ENCODE data around the gene LASP1.
"Not testable (repeated sequence)": the region's sequence is repeated elsewhere in the genome, so short reads cannot be mapped to it uniquely, and the experiment has no call there.

LASP1 gene

GRCh38 chr17:38940404-38940803, 70.5 kb downstream of the LASP1 start:
- no peak for DNase-seq

- no peak for DNase-seq
These were observed 73.0 kb downstream of the LASP1 start for GRCh38 chr17:38942696-38943334.

- DNase-seq, result peak in 1 of 5 experiments; percentile 48
These were observed 73.7 kb downstream of the LASP1 start for GRCh38 chr17:38943607-38944006.

GRCh38 chr17:38947189-38947588, 77.3 kb downstream of the LASP1 start:
- DNase-seq, result peak in 1 of 5 experiments; percentile 30

GRCh38 chr17:38953800-38954199, 83.9 kb downstream of the LASP1 start:
- not testable (repeated sequence) for DNase-seq

- DNase-seq, result no peak
These were observed 88.5 kb downstream of the LASP1 start for GRCh38 chr17:38958326-38958725.

GRCh38 chr17:38958756-38959155, 88.9 kb downstream of the LASP1 start:
- DNase-seq, result no peak

- DNase-seq, result no peak
These were observed 89.7 kb downstream of the LASP1 start for GRCh38 chr17:38959508-38959907.

- DNase-seq, result peak in 1 of 5 experiments; percentile 52
These were observed 90.5 kb downstream of the LASP1 start for GRCh38 chr17:38960402-38960801.

- peak in 1 of 5 experiments; percentile 36 for DNase-seq
These were observed 91.6 kb downstream of the LASP1 start for GRCh38 chr17:38961413-38961812.

GRCh38 chr17:38967290-38967738, 97.5 kb downstream of the LASP1 start, which contains the start of gene FBXO47:
Gene FBXO47 (minus strand): TSS chr17:38967403. CDS start chr17:38963025, 4,378 bp downstream.
- peak; percentile 49 to 89 (median 71) for DNase-seq

GRCh38 chr17:38969281-38969680, 99.4 kb downstream of the LASP1 start:
- no peak for DNase-seq

GRCh38 chr17:38970128-38970527, 100.3 kb downstream of the LASP1 start:
- DNase-seq, result no peak

GRCh38 chr17:38970804-38971203, 100.9 kb downstream of the LASP1 start:
- no peak for DNase-seq

Data from T-helper 2 cell (primary cell).